Medulla oblongata (tissue), 1 donor: ENCODE results near the gene FOXP2.
"Not testable (repeated sequence)": the region's sequence is repeated elsewhere in the genome, so short reads cannot be mapped to it uniquely, and the experiment has no call there.

Experiments
- DNase-seq: peaks from one replicate; pipeline ENCODE4 v3.0.0-alpha.2; 2015; ENCODE audit errors: extremely low spot score

FOXP2 gene

GRCh38 chr7:114422507-114423501 is 8.2 kb downstream of the FOXP2 start:
- DNase-seq, result no peak

GRCh38 chr7:114426382-114426781 is 11.8 kb downstream of the FOXP2 start:
- DNase-seq, result no peak

- DNase-seq, result no peak
Measured at GRCh38 chr7:114426824-114427223, 12.2 kb downstream of the FOXP2 start.

GRCh38 chr7:114428211-114428610 is 13.6 kb downstream of the FOXP2 start:
- no peak for DNase-seq

- DNase-seq, result no peak
Measured at GRCh38 chr7:114431189-114431588, 16.6 kb downstream of the FOXP2 start.

- DNase-seq, result no peak
Measured at GRCh38 chr7:114432061-114432460, 17.4 kb downstream of the FOXP2 start.

DNA sequence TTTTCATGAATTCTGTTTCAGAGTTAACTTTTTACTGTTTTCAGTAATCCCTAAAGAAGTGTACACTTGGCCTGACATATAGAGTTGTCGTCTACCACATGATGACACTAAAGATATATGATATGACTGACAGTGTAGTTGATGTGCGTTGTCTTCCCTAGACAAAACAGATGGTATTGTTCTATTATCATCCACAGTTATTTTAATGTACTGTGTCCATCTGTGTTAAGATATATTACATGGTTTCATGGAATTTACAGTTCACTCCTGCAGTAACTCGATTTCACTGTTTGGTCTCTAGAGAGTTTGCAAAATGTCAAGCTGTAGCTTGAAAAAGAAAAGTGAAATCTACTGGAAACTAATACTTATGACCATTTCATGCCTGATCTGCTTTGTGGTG is 18.1 kb downstream of the FOXP2 start:
- no peak for DNase-seq

DNA sequence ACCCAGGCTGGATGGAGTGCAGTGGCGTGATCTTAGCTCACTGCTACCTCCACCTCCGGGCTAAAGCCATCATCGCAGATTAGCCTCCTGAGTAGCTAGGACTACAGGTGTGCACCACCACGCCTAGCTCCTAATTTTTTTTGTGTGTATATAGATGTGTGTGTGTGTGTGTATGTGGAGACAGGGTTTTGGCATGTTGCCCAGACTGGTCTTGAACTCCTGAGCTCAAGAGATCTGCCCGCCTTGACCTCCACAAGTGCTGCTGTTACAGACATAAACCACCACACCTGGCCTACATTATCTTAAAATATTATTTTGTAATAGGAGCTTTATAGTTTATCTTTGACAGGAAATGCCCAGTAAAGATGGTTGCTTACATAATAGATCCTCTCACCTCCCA is 25.0 kb downstream of the FOXP2 start:
- DNase-seq, result no peak

DNA sequence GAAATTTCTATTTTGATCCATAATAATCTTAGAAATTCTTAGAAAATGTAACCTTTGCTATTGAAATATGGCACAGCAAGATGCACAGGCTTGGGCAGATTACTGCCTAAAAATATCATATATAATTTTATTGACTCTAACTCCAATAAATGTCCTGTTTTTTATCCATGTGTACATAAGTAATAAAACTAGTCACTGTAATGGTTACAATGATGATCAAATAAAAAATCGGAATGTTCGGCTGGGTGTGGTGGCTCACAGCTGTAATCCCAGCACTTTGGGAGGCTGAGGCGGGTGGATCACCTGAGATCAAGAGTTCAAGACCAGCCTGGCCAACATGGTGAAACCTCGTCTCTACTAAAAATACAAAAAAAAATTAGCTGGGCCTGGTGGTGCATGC is 26.3 kb downstream of the FOXP2 start:
- DNase-seq, result not testable (repeated sequence)

GRCh38 chr7:114444196-114444595 is 29.6 kb downstream of the FOXP2 start:
- no peak for DNase-seq

DNA sequence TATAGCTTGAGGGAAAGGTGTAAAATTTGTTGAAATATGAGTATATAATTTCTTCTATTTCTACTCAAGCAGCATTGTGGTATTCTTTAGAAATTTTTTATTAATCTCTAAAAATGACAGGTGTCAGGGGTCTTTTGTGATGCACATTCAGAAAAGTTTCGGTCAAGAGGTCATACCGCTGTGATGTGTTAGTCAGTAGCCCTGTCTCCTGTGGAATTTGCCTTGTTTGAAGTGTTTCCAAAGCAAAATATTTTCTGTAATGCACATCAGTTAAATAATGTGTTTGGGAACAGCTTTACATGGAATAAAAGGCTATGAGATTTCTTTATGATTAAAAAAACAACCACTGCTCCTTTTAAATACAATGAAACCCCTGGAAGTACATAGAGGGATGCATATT is 35.8 kb downstream of the FOXP2 start:
- DNase-seq, result no peak

DNA sequence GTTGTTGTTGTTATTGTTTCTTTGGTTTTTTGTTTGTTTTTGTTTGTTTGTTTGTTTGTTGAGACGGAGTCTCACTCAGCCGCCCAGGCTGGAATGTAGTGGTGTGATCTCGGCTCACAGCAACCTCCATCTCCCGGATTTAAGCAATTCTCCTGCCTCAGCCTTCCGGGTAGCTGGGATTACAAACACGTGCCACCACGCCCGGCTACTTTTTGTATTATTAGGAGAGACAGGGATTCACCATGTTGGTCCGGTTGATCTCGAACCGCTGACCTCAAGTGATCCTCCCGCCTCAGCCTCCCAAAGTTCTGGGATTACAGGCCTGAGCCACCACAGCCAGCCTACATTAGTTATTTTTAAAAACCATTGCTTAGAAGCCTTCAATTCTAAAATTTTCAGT is 45.0 kb downstream of the FOXP2 start:
- DNase-seq, result no peak

- DNase-seq, result no peak
Measured at GRCh38 chr7:114460021-114460420, 45.4 kb downstream of the FOXP2 start.

- DNase-seq, result no peak
Measured at GRCh38 chr7:114466917-114467316, 52.3 kb downstream of the FOXP2 start.

DNA sequence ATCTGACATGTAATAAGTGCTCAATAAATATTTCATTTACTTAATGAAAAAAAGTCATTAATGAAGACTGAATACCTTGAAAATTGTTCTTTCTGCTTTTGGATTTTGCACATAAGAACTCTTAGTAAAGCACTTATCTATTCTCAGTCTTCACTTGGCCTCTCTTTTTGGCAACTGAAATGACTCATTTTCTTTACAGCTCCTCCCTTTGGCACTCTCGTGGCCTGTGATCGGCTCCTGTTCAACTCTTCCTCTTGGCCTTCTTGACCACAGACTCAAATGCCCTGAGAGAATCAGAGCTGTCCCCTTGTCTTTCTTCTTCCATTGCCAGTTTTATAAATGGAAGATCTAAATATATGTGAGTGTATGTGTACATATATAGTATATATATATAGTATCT is 54.2 kb downstream of the FOXP2 start:
- no peak for DNase-seq

DNA sequence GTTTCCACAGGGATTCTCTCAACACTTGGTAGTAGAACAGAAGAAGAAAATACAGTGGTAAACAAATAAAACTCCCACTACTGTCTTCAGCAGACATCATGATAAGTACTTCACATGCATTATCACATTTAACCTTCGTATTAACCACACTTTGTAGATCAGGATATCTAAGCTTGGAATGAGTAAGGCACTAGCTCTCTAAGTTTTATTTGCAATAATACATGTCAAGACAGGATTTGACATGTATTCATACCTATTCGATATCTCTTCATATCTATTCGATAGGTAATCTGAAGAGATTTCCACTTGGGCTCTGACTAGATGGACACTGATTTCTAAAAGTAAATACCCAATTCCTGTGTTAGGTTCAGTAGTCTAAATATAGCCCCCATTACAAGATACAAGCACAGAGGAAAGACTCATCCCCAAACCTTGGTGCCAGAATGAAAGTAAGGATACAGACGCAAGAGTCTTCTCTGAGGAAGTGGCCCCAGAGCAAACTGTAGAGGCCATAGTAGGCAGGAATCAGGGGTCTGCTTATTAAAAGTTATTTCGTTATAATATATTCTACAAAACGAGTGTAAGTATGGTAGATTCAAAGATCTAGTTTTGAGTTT is 58.4 kb downstream of the FOXP2 start:
- DNase-seq, result no peak

GRCh38 chr7:114478384-114478783 is 63.8 kb downstream of the FOXP2 start:
- DNase-seq, result no peak

DNA sequence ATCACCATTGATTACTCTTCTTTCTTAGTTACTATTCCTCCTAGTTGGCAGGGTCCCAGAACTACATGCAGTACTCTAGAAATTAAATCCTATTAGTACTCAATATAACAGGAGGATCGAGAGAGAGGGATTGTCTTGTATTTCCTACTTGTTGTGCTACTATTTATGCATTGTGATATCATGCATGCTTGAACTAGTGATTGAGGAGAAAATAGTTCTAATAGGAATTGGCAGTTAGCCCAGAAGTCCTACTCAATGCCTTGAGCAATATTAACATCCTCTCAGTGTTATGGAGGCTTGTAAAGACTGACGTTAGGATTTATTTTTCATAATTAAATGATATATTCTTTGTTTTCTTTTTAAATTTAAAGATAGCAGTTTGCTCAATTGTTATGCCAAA is 67.4 kb downstream of the FOXP2 start:
- no peak for DNase-seq

DNA sequence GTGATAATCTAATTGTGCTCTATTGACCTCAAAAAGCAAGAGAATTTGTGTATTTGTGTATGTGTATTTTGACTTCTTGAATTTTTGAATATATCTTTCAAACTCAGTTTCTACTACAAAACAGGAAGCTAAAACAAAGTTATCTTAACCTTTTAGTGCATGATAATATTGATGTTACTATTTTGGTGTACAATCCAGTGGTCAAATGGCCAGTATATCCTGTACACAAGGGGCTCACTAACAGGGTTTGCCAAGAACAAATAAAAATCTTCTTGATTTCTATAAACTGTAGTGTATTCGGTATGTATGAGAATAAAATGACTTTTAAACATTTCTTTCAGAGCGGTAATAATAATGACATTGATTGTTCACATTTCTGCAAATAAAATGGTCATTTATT is 69.6 kb downstream of the FOXP2 start:
- DNase-seq, result no peak

- DNase-seq, result no peak
Measured at GRCh38 chr7:114487174-114487573, 72.6 kb downstream of the FOXP2 start.

DNA sequence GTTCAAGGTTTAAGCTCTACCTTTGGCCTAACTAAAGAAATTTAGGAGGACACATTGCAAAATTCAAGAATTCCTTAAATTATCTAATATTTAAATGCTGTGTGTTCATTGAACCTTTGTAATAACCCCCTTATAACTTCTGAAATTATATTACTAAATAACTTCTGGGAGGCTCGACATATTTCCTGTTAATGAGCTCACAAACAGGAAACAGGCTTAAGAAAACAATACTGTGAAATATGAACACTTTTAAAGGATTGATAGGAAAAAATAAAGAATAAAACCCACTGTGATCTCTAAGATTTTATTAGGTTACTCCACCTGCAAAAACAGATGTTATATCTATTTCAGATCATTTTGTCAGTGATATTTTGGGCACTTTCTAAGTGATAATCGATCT is 74.1 kb downstream of the FOXP2 start:
- DNase-seq, result no peak

DNA sequence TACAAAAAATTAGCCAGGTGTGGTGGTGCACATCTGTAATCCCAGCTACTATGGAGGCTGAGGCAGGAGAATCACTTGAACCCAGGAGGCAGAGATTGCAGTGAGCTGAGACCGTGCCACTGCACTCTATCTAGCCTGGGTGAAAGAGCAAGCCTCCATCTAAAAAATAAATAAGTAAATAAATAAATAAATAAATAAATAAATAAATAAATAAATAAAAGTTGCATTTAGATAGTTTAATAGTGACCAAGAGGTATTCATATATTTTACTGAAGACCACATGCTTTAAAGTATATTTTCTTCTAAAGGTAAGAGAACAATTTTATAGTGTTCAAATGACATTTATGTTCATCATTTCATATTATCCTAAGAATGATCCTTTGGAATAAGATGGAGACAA is 82.9 kb downstream of the FOXP2 start:
- not testable (repeated sequence) for DNase-seq
